22Rv1 (cell line): ENCODE data around the gene MRPL55.

Source experiments
- ZFX ChIP-seq: fragments of 450-650 bp; IDR thresholded peaks from 2 replicates; pipeline ENCODE4 v1.6.1; 2017; ENCODE audit warnings: antibody characterized with exemption, borderline replicate concordance
- TF ChIP-seq, protein P1 (sequence below): fragments of 450-650 bp; IDR thresholded peaks from 2 replicates; pipeline ENCODE4 v1.5.1; 2017; ENCODE audit warnings: mild to moderate bottlenecking

GRCh38 chr1:228081578-228082213, 27.4 kb downstream of the MRPL55 start:
- TF ChIP-seq, protein P1, sequence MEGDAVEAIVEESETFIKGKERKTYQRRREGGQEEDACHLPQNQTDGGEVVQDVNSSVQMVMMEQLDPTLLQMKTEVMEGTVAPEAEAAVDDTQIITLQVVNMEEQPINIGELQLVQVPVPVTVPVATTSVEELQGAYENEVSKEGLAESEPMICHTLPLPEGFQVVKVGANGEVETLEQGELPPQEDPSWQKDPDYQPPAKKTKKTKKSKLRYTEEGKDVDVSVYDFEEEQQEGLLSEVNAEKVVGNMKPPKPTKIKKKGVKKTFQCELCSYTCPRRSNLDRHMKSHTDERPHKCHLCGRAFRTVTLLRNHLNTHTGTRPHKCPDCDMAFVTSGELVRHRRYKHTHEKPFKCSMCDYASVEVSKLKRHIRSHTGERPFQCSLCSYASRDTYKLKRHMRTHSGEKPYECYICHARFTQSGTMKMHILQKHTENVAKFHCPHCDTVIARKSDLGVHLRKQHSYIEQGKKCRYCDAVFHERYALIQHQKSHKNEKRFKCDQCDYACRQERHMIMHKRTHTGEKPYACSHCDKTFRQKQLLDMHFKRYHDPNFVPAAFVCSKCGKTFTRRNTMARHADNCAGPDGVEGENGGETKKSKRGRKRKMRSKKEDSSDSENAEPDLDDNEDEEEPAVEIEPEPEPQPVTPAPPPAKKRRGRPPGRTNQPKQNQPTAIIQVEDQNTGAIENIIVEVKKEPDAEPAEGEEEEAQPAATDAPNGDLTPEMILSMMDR, result no peak
- no peak for TF ChIP-seq ZFX
